ENCODE results near the gene LCOR.
"Not testable (repeated sequence)": the region's sequence is repeated elsewhere in the genome, so short reads cannot be mapped to it uniquely, and the experiment has no call there.

LCOR gene

GRCh38 chr10:96843823-96844222 lies 11.7 kb downstream of the LCOR start:
- H3K9me2 ChIP-seq (replicated peaks; ENCODE audit: insufficient read depth, low read length), result no peaks in the 10 kb centered on the region
- H3F3A ChIP-seq (ENCODE audit: insufficient read depth, low read length), result no peaks in the 10 kb centered on the region
- H3K9me3 ChIP-seq (replicated peaks; ENCODE audit: insufficient read depth, low read length), result no peaks in the 10 kb centered on the region
- H3K36me3 ChIP-seq (replicated peaks; ENCODE audit: insufficient read depth, low read length), result no peaks in the 10 kb centered on the region
- TF ChIP-seq EZH2 (optimal IDR thresholded peaks at IDR 0.05; ENCODE audit: low read depth, low read length) (no peak), CTCF (IDR thresholded peaks at IDR 0.05; ENCODE audit: low read length) (no peak), EZH2phosphoT487 (IDR thresholded peaks at IDR 0.05; ENCODE audit: low read length) (no peak)
- peaks cover 19% of the 10 kb centered on the region; the same call in 1 of the 2 replicates for H4K20me1 ChIP-seq (ENCODE audit: insufficient read depth, low read length)
- H2AFZ ChIP-seq (ENCODE audit: low read length), result no peak overlapping the region
- no peaks in the 10 kb centered on the region for H3K4me1 ChIP-seq (ENCODE audit: low read length)
- H3K79me2 ChIP-seq (ENCODE audit: low read length), result peaks cover 97% of the 10 kb centered on the region
- no peaks in the 10 kb centered on the region for H3K27me3 ChIP-seq (replicated peaks; ENCODE audit: insufficient read depth, low read length)
- no peak overlapping the region for H3K27ac ChIP-seq (ENCODE audit: low read length)
- no peak overlapping the region for H3K4me3 ChIP-seq (ENCODE audit: low read length)
- no peak for DNase-seq
- no peak overlapping the region for H3K4me2 ChIP-seq (ENCODE audit: low read depth, low read length)
- H3K9ac ChIP-seq (ENCODE audit: low read length), result no peak overlapping the region

- Histone ChIP-seq H3K4me1 (ENCODE audit: low read length) (no peaks in the 10 kb centered on the region), H3K4me2 (ENCODE audit: low read depth, low read length) (no peak overlapping the region), H3K9ac (ENCODE audit: low read length) (no peak overlapping the region), H3K27ac (ENCODE audit: low read length) (no peak overlapping the region), H3K9me2 (replicated peaks; ENCODE audit: insufficient read depth, low read length) (no peaks in the 10 kb centered on the region), H3K27me3 (replicated peaks; ENCODE audit: insufficient read depth, low read length) (no peaks in the 10 kb centered on the region), H2AFZ (ENCODE audit: low read length) (no peak overlapping the region), H3K36me3 (replicated peaks; ENCODE audit: insufficient read depth, low read length) (no peaks in the 10 kb centered on the region), H3K79me2 (ENCODE audit: low read length) (peaks cover 97% of the 10 kb centered on the region), H3K9me3 (replicated peaks; ENCODE audit: insufficient read depth, low read length) (no peaks in the 10 kb centered on the region), H3F3A (ENCODE audit: insufficient read depth, low read length) (no peaks in the 10 kb centered on the region), H4K20me1 (ENCODE audit: insufficient read depth, low read length) (0 out of 2 replicates have a peak, but pooled peaks cover 13% of the 10 kb centered on the region), H3K4me3 (ENCODE audit: low read length) (no peak overlapping the region)
- DNase-seq, result no peak
- no peak for TF ChIP-seq CTCF (IDR thresholded peaks at IDR 0.05; ENCODE audit: low read length)
- TF ChIP-seq EZH2 (optimal IDR thresholded peaks at IDR 0.05; ENCODE audit: low read depth, low read length), result no peak
- TF ChIP-seq EZH2phosphoT487 (IDR thresholded peaks at IDR 0.05; ENCODE audit: low read length), result no peak
Observed at GRCh38 chr10:96846395-96846794, 14.3 kb downstream of the LCOR start.

- 0 out of 2 replicates have a peak, but pooled peaks cover 13% of the 10 kb centered on the region for H4K20me1 ChIP-seq (ENCODE audit: insufficient read depth, low read length)
- no peak overlapping the region for H2AFZ ChIP-seq (ENCODE audit: low read length)
- H3K27me3 ChIP-seq (replicated peaks; ENCODE audit: insufficient read depth, low read length), result no peaks in the 10 kb centered on the region
- H3F3A ChIP-seq (ENCODE audit: insufficient read depth, low read length), result no peaks in the 10 kb centered on the region
- H3K4me1 ChIP-seq (ENCODE audit: low read length), result no peaks in the 10 kb centered on the region
- DNase-seq, result no peak
- no peak overlapping the region for H3K27ac ChIP-seq (ENCODE audit: low read length)
- H3K9me3 ChIP-seq (replicated peaks; ENCODE audit: insufficient read depth, low read length), result no peaks in the 10 kb centered on the region
- H3K9me2 ChIP-seq (replicated peaks; ENCODE audit: insufficient read depth, low read length), result no peaks in the 10 kb centered on the region
- peaks cover 97% of the 10 kb centered on the region for H3K79me2 ChIP-seq (ENCODE audit: low read length)
- no peak for TF ChIP-seq CTCF (IDR thresholded peaks at IDR 0.05; ENCODE audit: low read length)
- no peak for TF ChIP-seq EZH2 (optimal IDR thresholded peaks at IDR 0.05; ENCODE audit: low read depth, low read length)
- no peak for TF ChIP-seq EZH2phosphoT487 (IDR thresholded peaks at IDR 0.05; ENCODE audit: low read length)
- H3K4me3 ChIP-seq (ENCODE audit: low read length), result no peak overlapping the region
- no peak overlapping the region for H3K9ac ChIP-seq (ENCODE audit: low read length)
- no peaks in the 10 kb centered on the region for H3K36me3 ChIP-seq (replicated peaks; ENCODE audit: insufficient read depth, low read length)
- no peak overlapping the region for H3K4me2 ChIP-seq (ENCODE audit: low read depth, low read length)
Observed at GRCh38 chr10:96846926-96847325, 14.8 kb downstream of the LCOR start.

GRCh38 chr10:96847356-96847755 lies 15.3 kb downstream of the LCOR start:
- H3K4me2 ChIP-seq (ENCODE audit: low read depth, low read length); H3K27ac ChIP-seq (ENCODE audit: low read length); H3F3A ChIP-seq (ENCODE audit: insufficient read depth, low read length); DNase-seq; H3K9ac ChIP-seq (ENCODE audit: low read length); H3K9me3 ChIP-seq (replicated peaks; ENCODE audit: insufficient read depth, low read length); H2AFZ ChIP-seq (ENCODE audit: low read length); H3K27me3 ChIP-seq (replicated peaks; ENCODE audit: insufficient read depth, low read length); H3K4me3 ChIP-seq (ENCODE audit: low read length); H3K36me3 ChIP-seq (replicated peaks; ENCODE audit: insufficient read depth, low read length); H3K9me2 ChIP-seq (replicated peaks; ENCODE audit: insufficient read depth, low read length); H3K4me1 ChIP-seq (ENCODE audit: low read length): not testable (repeated sequence)
- Histone ChIP-seq H4K20me1 (ENCODE audit: insufficient read depth, low read length) (0 out of 2 replicates have a peak, but pooled peaks cover 13% of the 10 kb centered on the region), H3K79me2 (ENCODE audit: low read length) (peaks cover 97% of the 10 kb centered on the region)
